OCI-LY1 (cell line): Measurements from ENCODE around the gene SHLD3.

Source experiments
- EZH2 ChIP-seq: fragments of 200-600 bp; sonication (generic), shearing (Covaris generic); IDR thresholded peaks from 2 replicates; pipeline ENCODE4 v1.8.0; 2017; ENCODE audit warnings: borderline replicate concordance, mixed run types, mild to moderate bottlenecking, antibody characterized with exemption, low read length, moderate library complexity, mixed read lengths
- TF ChIP-seq, protein P1 (sequence below): fragments of 200-600 bp; sonication (generic), shearing (Covaris generic); IDR thresholded peaks from 2 replicates; pipeline ENCODE4 v1.5.1; 2017; ENCODE audit warnings: mild to moderate bottlenecking, antibody characterized with exemption, low read length, moderate library complexity, mixed read lengths

DNA sequence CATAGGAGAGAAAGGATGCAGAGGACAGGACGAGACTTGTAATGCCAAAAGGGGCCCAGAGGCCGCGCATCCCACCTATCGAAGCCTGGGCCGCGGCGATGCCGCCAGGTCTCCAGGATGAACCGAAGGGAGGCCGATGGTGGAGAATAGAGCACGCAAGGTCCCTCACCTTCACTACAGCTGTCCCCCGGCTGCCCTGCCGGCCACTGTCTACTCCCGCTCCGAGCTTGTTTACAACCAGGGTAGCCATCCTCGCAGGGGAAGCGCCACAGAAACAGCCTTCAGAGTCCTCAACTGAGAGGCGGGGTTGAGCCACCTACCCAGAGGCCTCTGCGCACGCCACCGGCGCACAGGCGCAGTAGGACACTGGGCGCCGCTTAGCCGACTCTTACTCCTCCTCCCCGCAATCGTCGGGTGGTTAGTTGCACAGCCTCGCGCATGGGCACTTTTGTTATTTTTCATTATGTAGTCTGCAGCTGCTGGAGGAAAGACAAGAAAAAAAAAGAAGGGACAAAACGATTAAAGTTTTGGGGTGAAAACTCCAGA, 729 bp upstream of the SHLD3 start, which contains the start of gene TRIM23:
- TF ChIP-seq, protein P1, sequence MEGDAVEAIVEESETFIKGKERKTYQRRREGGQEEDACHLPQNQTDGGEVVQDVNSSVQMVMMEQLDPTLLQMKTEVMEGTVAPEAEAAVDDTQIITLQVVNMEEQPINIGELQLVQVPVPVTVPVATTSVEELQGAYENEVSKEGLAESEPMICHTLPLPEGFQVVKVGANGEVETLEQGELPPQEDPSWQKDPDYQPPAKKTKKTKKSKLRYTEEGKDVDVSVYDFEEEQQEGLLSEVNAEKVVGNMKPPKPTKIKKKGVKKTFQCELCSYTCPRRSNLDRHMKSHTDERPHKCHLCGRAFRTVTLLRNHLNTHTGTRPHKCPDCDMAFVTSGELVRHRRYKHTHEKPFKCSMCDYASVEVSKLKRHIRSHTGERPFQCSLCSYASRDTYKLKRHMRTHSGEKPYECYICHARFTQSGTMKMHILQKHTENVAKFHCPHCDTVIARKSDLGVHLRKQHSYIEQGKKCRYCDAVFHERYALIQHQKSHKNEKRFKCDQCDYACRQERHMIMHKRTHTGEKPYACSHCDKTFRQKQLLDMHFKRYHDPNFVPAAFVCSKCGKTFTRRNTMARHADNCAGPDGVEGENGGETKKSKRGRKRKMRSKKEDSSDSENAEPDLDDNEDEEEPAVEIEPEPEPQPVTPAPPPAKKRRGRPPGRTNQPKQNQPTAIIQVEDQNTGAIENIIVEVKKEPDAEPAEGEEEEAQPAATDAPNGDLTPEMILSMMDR = peak; percentile 5; the same call in 1 of the 2 replicates
- TF ChIP-seq EZH2 = no peak
